CD4-positive, alpha-beta memory T cell (primary cell): ENCODE results near the gene ANKS3. TPM values are rescaled to one million over a fixed set of nuclear protein-coding genes. Genes with fewer than 3 reads are reported as not detected.
A peak's percentile ranks its signal among the peaks of the same experiment; 100 is the strongest.

Experiments used
- CTCF ChIA-PET: fragments of 350-600 bp; sonication (Branson Sonifier 250); formaldehyde crosslinking; loops from one replicate; lab custom pipeline; 2021; ENCODE audit warnings: inconsistent platforms; ENCODE audit not compliant: partially characterized antibody; lab: Charles Lee
- POLR2A ChIA-PET: fragments of 350-600 bp; sonication (Branson Sonifier 250); formaldehyde crosslinking; loops from one replicate; lab custom pipeline; 2021; ENCODE audit not compliant: partially characterized antibody; lab: Charles Lee
- DNase-seq, 5 donors: peaks; one replicate each; pipeline versions ENCODE4 v3.0.0 to v3.0.0-alpha.2; 2020 to 2022; ENCODE audit warnings: mixed read lengths in 1 of 5
- H3K27ac ChIP-seq: one replicate; pipeline ENCODE4 v1.7.0; 2013; ENCODE audit warnings: low read depth, low read length
- H3K27me3 ChIP-seq: 2 replicates; pipeline ENCODE4 v1.7.0; 2013; ENCODE audit warnings: mild to moderate bottlenecking, low read length, moderate library complexity; ENCODE audit not compliant: insufficient read depth
- H3K36me3 ChIP-seq: 2 replicates; pipeline ENCODE4 v1.7.0; 2013; ENCODE audit warnings: mild to moderate bottlenecking, low read length, moderate library complexity; ENCODE audit not compliant: insufficient read depth
- H3K4me1 ChIP-seq: 2 replicates; pipeline ENCODE4 v1.7.0; 2013; ENCODE audit warnings: mild to moderate bottlenecking, low read length, moderate library complexity; ENCODE audit not compliant: insufficient read depth
- H3K4me3 ChIP-seq, 2 donors: one replicate each; pipeline ENCODE4 v1.7.0; 2013; ENCODE audit warnings: low read length in 2 of 2, mild to moderate bottlenecking in 1 of 2
- H3K9me3 ChIP-seq, 2 donors: one replicate each; pipeline ENCODE4 v1.7.0; 2013; ENCODE audit warnings: low read length in 2 of 2, control low read depth in 1 of 2; ENCODE audit not compliant: control insufficient read depth in 1 of 2
- H3K27ac Mint-ChIP-seq, 7 donors: one replicate each; pipeline ENCODE4 v1.8.0; 2020 to 2021; ENCODE audit warnings: mixed read lengths in 7 of 7, mild to moderate bottlenecking in 6 of 7, inconsistent platforms in 3 of 7, moderate library complexity in 3 of 7
- H3K27me3 Mint-ChIP-seq, 2 donors: one replicate each; pipeline ENCODE4 v1.8.0; 2020 to 2021; ENCODE audit warnings: mixed read lengths in 2 of 2
- H3K36me3 Mint-ChIP-seq, 2 donors: one replicate each; pipeline ENCODE4 v1.8.0; 2020 to 2021; ENCODE audit warnings: mixed read lengths in 2 of 2, inconsistent platforms in 1 of 2, mild to moderate bottlenecking in 1 of 2
- H3K4me1 Mint-ChIP-seq, 4 donors: one replicate each; pipeline ENCODE4 v1.8.0; 2020 to 2021; ENCODE audit warnings: mixed read lengths in 4 of 4, mild to moderate bottlenecking in 1 of 4
- H3K4me3 Mint-ChIP-seq, 8 donors: one replicate each; pipeline ENCODE4 v1.8.0; 2020 to 2021; ENCODE audit warnings: mixed read lengths in 8 of 8, mild to moderate bottlenecking in 7 of 8, moderate library complexity in 6 of 8, inconsistent platforms in 3 of 8
- H3K9me3 Mint-ChIP-seq, 8 donors: one replicate each; pipeline ENCODE4 v1.8.0; 2020 to 2021; ENCODE audit warnings: mixed read lengths in 8 of 8, mild to moderate bottlenecking in 5 of 8, inconsistent platforms in 3 of 8, moderate library complexity in 1 of 8
- intact Hi-C: fragments of 100-400 bp; cut with micrococcal nuclease; formaldehyde crosslinking; loops from one replicate; pipeline ENCODE4 v1.15.1; 2023
- polyA plus RNA-seq, 2 donors: library from polyadenylated mRNA; unstranded; fragments of 300-500 nt; fragmentation: Illumina TruSeq; gene quantifications; one replicate each; pipeline ENCODE4 v1.2.3, GENCODE V29; 2021
- total RNA-seq, 2 experiments: library from RNA; stranded (reverse); gene quantifications; one replicate each; pipeline ENCODE4 v1.2.3, GENCODE V29; 2021

Gene ANKS3
- total and polyA plus RNA-seq, 4 experiments from 2014 or later = 0.91 to 33.9 (median 17.1) TPM

GRCh38 chr16:4747906-4748681 is 14.0 kb upstream of the ANKS3 start:
- H3K4me3 Mint-ChIP-seq = peak overlapping the region in 2 of 8 donors; percentile 22 to 63
- ChIA-PET POLR2A (interaction anchor here (1.0 to 1.4 kb wide), 4 partner anchors 12 to 19 kb away, joined by 3 to 6 read pairs (median 3); partner anchors contain the start of genes ANKS3, DNAAF8 and ZNF500), CTCF (interaction anchor here (0.7 kb wide), 1 partner anchor 19 kb away, joined by 3 read pairs; no protein-coding TSS in a partner anchor)
- peak overlapping the region in 6 of 7 donors; percentile 15 to 82 (median 56) for H3K27ac Mint-ChIP-seq
- no peaks in the 10 kb centered on the region for H3K9me3 Mint-ChIP-seq
- Histone ChIP-seq H3K27ac (no peak overlapping the region), H3K36me3 (peaks cover 20% of the 10 kb centered on the region), H3K4me3 (no peak overlapping the region), H3K9me3 (no peaks in the 10 kb centered on the region), H3K27me3 (no peaks in the 10 kb centered on the region), H3K4me1 (no peaks in the 10 kb centered on the region)
- intact Hi-C loops = no loop called here
- peaks cover 10 to 15% of the 10 kb centered on the region in 2 donors for H3K36me3 Mint-ChIP-seq
- DNase-seq = no peak
- H3K4me1 Mint-ChIP-seq = peaks cover 5 to 25% (median 13%) of the 10 kb centered on the region in 4 donors
- H3K27me3 Mint-ChIP-seq = peaks cover 0 to 2% of the 10 kb centered on the region in 2 donors

GRCh38 chr16:4746991-4747574 is 13.0 kb upstream of the ANKS3 start:
- Histone ChIP-seq H3K4me1 (no peaks in the 10 kb centered on the region), H3K4me3 (no peak overlapping the region), H3K27me3 (no peaks in the 10 kb centered on the region), H3K9me3 (no peaks in the 10 kb centered on the region), H3K27ac (no peak overlapping the region), H3K36me3 (peaks cover 13% of the 10 kb centered on the region)
- intact Hi-C loops = no loop called here
- Mint-ChIP-seq H3K4me1 (peaks cover 5 to 30% (median 16%) of the 10 kb centered on the region in 4 donors), H3K27me3 (peaks cover 0 to 3% of the 10 kb centered on the region in 2 donors), H3K4me3 (no peak overlapping the region), H3K36me3 (peaks cover 8 to 10% of the 10 kb centered on the region in 2 donors), H3K9me3 (no peaks in the 10 kb centered on the region), H3K27ac (no peak overlapping the region)
- no peak for DNase-seq
- POLR2A ChIA-PET = interaction anchor here (1.0 to 1.4 kb wide), 4 partner anchors 11 to 20 kb away, joined by 3 to 6 read pairs (median 3); partner anchors contain the start of genes ANKS3, DNAAF8 and ZNF500
- CTCF ChIA-PET = no interaction called here

GRCh38 chr16:4746215-4746614 is 12.1 kb upstream of the ANKS3 start:
- Mint-ChIP-seq H3K27ac (no peak overlapping the region), H3K36me3 (peaks cover 4 to 5% of the 10 kb centered on the region in 2 donors), H3K4me3 (no peak overlapping the region), H3K4me1 (peaks cover 5 to 30% (median 16%) of the 10 kb centered on the region in 4 donors), H3K27me3 (peaks cover 0 to 3% of the 10 kb centered on the region in 2 donors), H3K9me3 (no peaks in the 10 kb centered on the region)
- Histone ChIP-seq H3K9me3 (no peaks in the 10 kb centered on the region), H3K27ac (no peak overlapping the region), H3K36me3 (peaks cover 5% of the 10 kb centered on the region), H3K4me1 (no peaks in the 10 kb centered on the region), H3K4me3 (no peak overlapping the region), H3K27me3 (no peaks in the 10 kb centered on the region)
- intact Hi-C loops = no loop called here
- POLR2A ChIA-PET = interaction anchor here (2.2 kb wide), 1 partner anchor 11 kb away, joined by 9 read pairs; the partner anchor contains the start of genes ANKS3 and DNAAF8
- CTCF ChIA-PET = no interaction called here
- DNase-seq = no peak

- ChIA-PET POLR2A (interaction anchor here (2.2 kb wide), 1 partner anchor 10 kb away, joined by 9 read pairs; the partner anchor contains the start of genes ANKS3 and DNAAF8), CTCF (no interaction called here)
- H3K4me3 ChIP-seq = no peak overlapping the region
- no peaks in the 10 kb centered on the region for H3K27me3 ChIP-seq
- no peaks in the 10 kb centered on the region for H3K36me3 Mint-ChIP-seq
- no peak for DNase-seq
- no peak overlapping the region for H3K27ac Mint-ChIP-seq
- no peaks in the 10 kb centered on the region for H3K9me3 Mint-ChIP-seq
- intact Hi-C loops = no loop called here
- H3K4me1 ChIP-seq = no peaks in the 10 kb centered on the region
- no peaks in the 10 kb centered on the region for H3K36me3 ChIP-seq
- no peak overlapping the region for H3K4me3 Mint-ChIP-seq
- H3K27me3 Mint-ChIP-seq = peaks cover 0 to 3% of the 10 kb centered on the region in 2 donors
- no peaks in the 10 kb centered on the region for H3K9me3 ChIP-seq
- H3K27ac ChIP-seq = no peak overlapping the region
- H3K4me1 Mint-ChIP-seq = peaks cover 5 to 30% (median 16%) of the 10 kb centered on the region in 4 donors
Measured at GRCh38 chr16:4745274-4745569, 11.2 kb upstream of the ANKS3 start.

DNA sequence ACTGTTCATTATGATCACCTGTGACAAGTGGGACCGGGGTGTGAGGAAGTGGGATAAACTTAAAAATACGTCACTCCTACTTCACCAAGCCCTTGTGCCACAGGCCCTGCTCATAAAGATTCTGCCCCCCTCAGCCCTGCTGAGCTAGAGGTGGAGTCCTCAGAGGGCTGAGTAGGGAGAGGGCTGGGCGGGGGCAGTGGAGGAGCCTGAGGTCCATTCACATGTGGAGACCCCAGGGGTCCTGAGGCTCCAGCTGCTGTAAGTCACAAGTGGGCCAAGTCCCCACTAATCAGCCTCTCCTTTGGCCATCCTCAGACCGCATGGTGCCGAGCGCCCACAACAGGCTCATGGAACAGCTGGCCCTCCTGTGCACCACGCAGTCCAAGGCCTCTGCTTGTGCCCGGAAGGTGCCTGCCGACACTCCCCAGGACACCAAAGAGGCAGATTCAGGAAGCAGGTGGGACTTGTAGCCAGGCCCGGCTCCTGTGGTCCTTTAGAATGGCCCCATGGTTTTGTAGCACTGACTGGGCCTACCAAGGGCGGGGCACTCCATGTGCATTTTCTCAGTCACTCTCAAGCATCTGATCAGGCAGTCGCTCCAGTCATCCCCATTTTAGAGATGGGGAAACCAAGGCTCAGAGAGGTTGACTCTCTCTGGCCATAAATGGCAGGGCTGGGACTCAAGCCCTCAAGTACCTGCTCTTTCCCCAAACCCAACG is 10.6 kb upstream of the ANKS3 start:
- Histone ChIP-seq H3K27me3 (no peaks in the 10 kb centered on the region), H3K27ac (no peak overlapping the region), H3K36me3 (no peaks in the 10 kb centered on the region), H3K4me3 (no peak overlapping the region), H3K9me3 (no peaks in the 10 kb centered on the region), H3K4me1 (no peaks in the 10 kb centered on the region)
- peaks cover 5 to 30% (median 16%) of the 10 kb centered on the region in 4 donors for H3K4me1 Mint-ChIP-seq
- no peak overlapping the region for H3K27ac Mint-ChIP-seq
- H3K4me3 Mint-ChIP-seq = no peak overlapping the region
- DNase-seq = no peak
- intact Hi-C loops = no loop called here
- H3K9me3 Mint-ChIP-seq = no peaks in the 10 kb centered on the region
- ChIA-PET CTCF (no interaction called here), POLR2A (interaction anchor here (2.2 kb wide), 1 partner anchor 10 kb away, joined by 9 read pairs; the partner anchor contains the start of genes ANKS3 and DNAAF8)
- no peaks in the 10 kb centered on the region for H3K36me3 Mint-ChIP-seq
- peaks cover 0 to 3% of the 10 kb centered on the region in 2 donors for H3K27me3 Mint-ChIP-seq

DNA sequence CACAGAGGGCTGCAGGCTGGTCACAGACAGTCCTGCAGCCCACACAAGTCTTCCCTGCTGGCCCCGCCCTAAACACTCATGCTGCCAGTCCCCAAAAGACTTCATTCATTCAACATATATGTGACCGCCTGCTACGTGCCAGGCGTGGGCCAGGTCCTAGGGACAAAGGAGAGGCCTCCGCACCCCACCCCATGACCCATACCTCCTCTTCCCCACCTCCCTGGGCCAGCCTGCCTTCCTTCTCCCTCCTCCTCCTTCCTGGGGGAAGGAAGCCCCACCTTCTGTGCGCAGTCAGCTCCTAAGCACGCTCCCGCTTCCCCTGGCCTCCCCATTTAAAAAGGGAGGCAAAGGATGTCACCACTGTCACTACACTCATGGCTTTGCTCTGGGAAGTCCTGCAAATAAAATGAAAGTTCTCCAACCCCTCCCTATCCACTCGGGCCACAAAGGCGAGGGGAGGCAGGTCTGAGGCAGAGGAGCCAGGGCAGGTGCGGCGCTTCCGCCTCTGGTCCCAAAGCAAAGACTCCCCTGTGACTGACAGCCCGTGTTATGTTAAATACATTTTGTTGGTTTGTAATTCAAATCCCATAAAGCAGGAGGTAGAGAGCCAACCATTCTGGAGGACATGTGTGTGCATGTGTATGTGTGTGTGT is 9.3 kb upstream of the ANKS3 start:
- DNase-seq = no peak
- Histone ChIP-seq H3K27ac (no peak overlapping the region), H3K27me3 (no peaks in the 10 kb centered on the region), H3K36me3 (no peaks in the 10 kb centered on the region), H3K9me3 (no peaks in the 10 kb centered on the region), H3K4me1 (no peaks in the 10 kb centered on the region), H3K4me3 (no peak overlapping the region)
- no peaks in the 10 kb centered on the region for H3K36me3 Mint-ChIP-seq
- H3K9me3 Mint-ChIP-seq = no peaks in the 10 kb centered on the region
- CTCF ChIA-PET = no interaction called here
- intact Hi-C loops = no loop called here
- peak overlapping the region in 7 of 8 donors; percentile 22 to 76 (median 65) for H3K4me3 Mint-ChIP-seq
- peaks cover 0 to 3% of the 10 kb centered on the region in 2 donors for H3K27me3 Mint-ChIP-seq
- POLR2A ChIA-PET = no interaction called here
- peak overlapping the region in 3 of 7 donors; percentile 16 to 70 (median 57) for H3K27ac Mint-ChIP-seq
- H3K4me1 Mint-ChIP-seq = peaks cover 5 to 22% (median 16%) of the 10 kb centered on the region in 4 donors
